IPS-18c (cell line): ENCODE results near the gene CP.

ENCODE experiments used
- H3K4me3 ChIP-seq: 2 replicates; pipeline ENCODE4 v1.7.0; 2013; ENCODE audit warnings: low read depth, mild to moderate bottlenecking, low read length, moderate library complexity; ENCODE audit not compliant: insufficient read depth
- H3K9me3 ChIP-seq: one replicate; pipeline ENCODE4 v1.6.1; 2013; ENCODE audit warnings: mild to moderate bottlenecking, low read length, moderate library complexity; ENCODE audit not compliant: control insufficient read depth, insufficient read depth

The CP gene

DNA sequence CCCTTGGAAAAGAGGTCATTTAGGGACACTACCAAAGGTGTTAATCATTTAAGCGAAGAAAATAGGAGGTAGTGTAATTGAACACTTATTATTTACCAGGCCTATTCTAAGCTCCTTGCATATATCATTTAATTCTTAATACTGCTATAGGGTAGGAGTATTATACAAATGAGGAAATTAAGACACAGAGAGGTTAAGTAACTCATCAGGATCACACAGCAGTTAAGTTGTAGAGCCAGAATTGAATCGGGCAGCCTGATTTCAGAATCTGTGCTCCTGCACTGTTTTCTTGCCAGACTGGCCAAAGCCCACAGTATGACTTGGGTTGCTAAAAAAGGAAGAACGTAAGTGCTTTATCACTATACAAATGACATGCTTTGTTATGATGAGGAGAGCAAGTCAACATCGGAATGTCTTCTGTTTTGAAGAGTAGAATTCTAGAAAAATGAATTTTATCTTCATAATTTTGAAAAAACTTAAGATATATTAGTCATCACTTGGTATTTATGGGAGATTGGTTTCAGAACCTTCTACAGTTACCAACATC, 60.8 kb downstream of the CP start:
- Histone ChIP-seq H3K9me3 (no peaks in the 10 kb centered on the region), H3K4me3 (no peak overlapping the region)

DNA sequence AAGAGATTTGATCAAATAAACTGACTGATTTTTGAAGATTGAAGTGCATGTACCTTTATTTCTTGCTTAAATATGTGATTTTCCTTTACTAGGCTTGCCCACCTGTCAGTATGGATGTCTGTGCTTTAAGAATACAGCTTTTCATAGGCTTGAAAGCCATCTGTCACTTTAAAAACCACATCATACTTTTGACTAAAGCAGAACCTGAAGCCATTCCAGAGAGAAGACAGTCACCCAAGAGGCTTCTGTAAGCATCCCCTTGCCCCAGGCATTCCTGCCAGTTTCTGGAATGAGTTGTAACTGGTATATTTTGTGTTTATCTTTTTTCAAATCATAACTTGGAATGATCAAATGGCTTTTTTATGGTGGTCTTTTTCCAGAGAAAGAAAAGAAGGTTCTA, 68.2 kb downstream of the CP start:
- H3K9me3 ChIP-seq = no peaks in the 10 kb centered on the region
- no peak overlapping the region for H3K4me3 ChIP-seq

GRCh38 chr3:149152420-149152819, 69.2 kb downstream of the CP start:
- H3K4me3 ChIP-seq = no peak overlapping the region
- H3K9me3 ChIP-seq = no peaks in the 10 kb centered on the region

GRCh38 chr3:149151843-149152242, 69.8 kb downstream of the CP start:
- Histone ChIP-seq H3K4me3 (no peak overlapping the region), H3K9me3 (no peaks in the 10 kb centered on the region)

- Histone ChIP-seq H3K9me3 (no peaks in the 10 kb centered on the region), H3K4me3 (no peak overlapping the region)
Measured at GRCh38 chr3:149150436-149150835, 71.2 kb downstream of the CP start.

- Histone ChIP-seq H3K4me3 (no peak overlapping the region), H3K9me3 (no peaks in the 10 kb centered on the region)
Measured at GRCh38 chr3:149145974-149146373, 75.7 kb downstream of the CP start.

DNA sequence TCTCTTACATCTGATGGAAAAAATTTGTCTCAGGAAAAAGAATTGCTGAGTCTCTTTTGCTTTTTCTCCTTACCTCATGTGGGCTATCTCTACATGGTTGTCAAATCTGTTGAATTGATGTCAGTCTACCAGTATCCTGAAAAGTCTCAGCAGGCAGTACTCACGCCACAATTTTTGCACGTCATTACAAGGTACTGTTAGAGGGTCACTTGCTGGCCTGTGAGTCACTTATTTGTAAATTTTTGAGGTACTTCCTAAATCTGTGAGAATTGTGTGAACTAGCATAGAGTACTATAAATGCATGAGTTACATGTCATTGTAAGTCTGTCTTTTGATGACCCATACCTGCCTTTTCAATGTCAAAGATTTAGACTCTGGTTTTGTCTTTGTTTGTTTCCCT, 76.3 kb downstream of the CP start:
- H3K4me3 ChIP-seq = no peak overlapping the region
- no peaks in the 10 kb centered on the region for H3K9me3 ChIP-seq

- Histone ChIP-seq H3K4me3 (no peak overlapping the region), H3K9me3 (no peaks in the 10 kb centered on the region)
Measured at GRCh38 chr3:149142682-149143081, 78.9 kb downstream of the CP start.

- Histone ChIP-seq H3K4me3 (no peak overlapping the region), H3K9me3 (no peaks in the 10 kb centered on the region)
Measured at GRCh38 chr3:149134575-149134974, 87.1 kb downstream of the CP start.

DNA sequence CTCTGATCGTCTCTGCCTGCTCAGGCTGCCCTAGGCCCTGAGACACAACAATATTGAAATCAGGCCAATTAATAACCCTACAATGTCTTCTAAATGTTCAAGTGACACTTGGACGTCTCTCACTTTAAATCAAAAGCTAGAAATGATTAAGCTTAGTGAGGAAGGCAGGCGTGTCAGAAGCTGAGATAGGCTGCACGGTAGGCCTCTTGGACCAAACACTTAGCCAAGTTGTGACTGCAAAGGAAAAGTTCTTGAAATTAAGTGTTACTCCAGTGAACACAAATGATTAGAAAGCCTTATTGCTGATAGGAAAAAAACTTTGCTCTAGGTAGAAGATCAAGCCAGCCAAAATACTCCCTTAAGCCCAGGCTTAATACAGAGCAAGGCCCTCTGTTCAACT, 90.0 kb downstream of the CP start:
- H3K4me3 ChIP-seq = no peak overlapping the region; the same call in 1 of the 2 replicates
- no peaks in the 10 kb centered on the region for H3K9me3 ChIP-seq

- Histone ChIP-seq H3K4me3 (peak within 1 kb of the TSS; percentile 98), H3K9me3 (no peaks in the 10 kb centered on the region)
Measured at GRCh38 chr3:149129326-149130205, 92.1 kb downstream of the CP start, which contains the start of gene HPS3. HPS3 (plus strand) TSS chr3:149129638; CDS start chr3:149129724, 86 bp downstream.

- peak overlapping the region; percentile 98; the same call in 1 of the 2 replicates for H3K4me3 ChIP-seq
Measured at GRCh38 chr3:149128821-149129220, 92.8 kb downstream of the CP start.

GRCh38 chr3:149122721-149123578, 98.7 kb downstream of the CP start:
- H3K4me3 ChIP-seq = no peak overlapping the region
- no peaks in the 10 kb centered on the region for H3K9me3 ChIP-seq

More at GRCh38 chr3:149128821-149129220, 92.8 kb downstream of the CP start:
- no peaks in the 10 kb centered on the region for H3K9me3 ChIP-seq
